ENCODE measurements around the gene TSEN34. TPM values are rescaled to one million over a fixed set of nuclear protein-coding genes. Genes with fewer than 3 reads are reported as not detected.
"Not testable (repeated sequence)": the region's sequence is repeated elsewhere in the genome, so short reads cannot be mapped to it uniquely, and the experiment has no call there.

The TSEN34 gene
- total RNA-seq, 1 experiment from 2014 or later: 194 TPM

- no TSS peak for BruUV-seq (replicated peaks)
- H3K4me3 ChIP-seq (ENCODE audit: low read depth in 2 of 2, low read length in 2 of 2): no peak overlapping the region
- no peak overlapping the region for H3K27ac ChIP-seq (ENCODE audit: low read length)
- intact Hi-C loops (cut with micrococcal nuclease; ENCODE audit: unreplicated experiment) (no loop called here), in situ Hi-C loops (cut with HindIII; ENCODE audit: low pct_unique_long_range_greater_than_20kb, low sequenced_read_pairs) (no loop called here)
- CTCF ChIA-PET: interaction anchor here (1.5 kb wide), 1 partner anchor 9 kb away, joined by 6 read pairs; the partner anchor contains the start of gene MBOAT7
- no peak for DNase-seq (ENCODE audit: low read depth, low spot score)
- TF ChIP-seq REST (IDR thresholded peaks at IDR 0.05; ENCODE audit: insufficient read depth in 1 of 2, low read depth in 2 of 2, low read length in 1 of 2) (no peak), TCF7L2 (IDR thresholded peaks at IDR 0.05; ENCODE audit: low read depth, low read length) (no peak), SIN3A (IDR thresholded peaks at IDR 0.05; ENCODE audit: borderline replicate concordance, insufficient read depth, low read depth, low read length) (no peak), CTCF (IDR thresholded peaks at IDR 0.05) (no peak), POLR2AphosphoS5 (IDR thresholded peaks at IDR 0.05; ENCODE audit: low read depth, low read length) (no peak)
- no peak for ATAC-seq
- H3K9me3 ChIP-seq (ENCODE audit: control insufficient read depth, insufficient read depth, low read depth, low read length): no peaks in the 10 kb centered on the region
- no peaks in the 10 kb centered on the region for H3K27me3 ChIP-seq (ENCODE audit: control insufficient read depth, insufficient read depth, low read length)
- no peaks in the 10 kb centered on the region for H3K4me1 ChIP-seq (ENCODE audit: control insufficient read depth, insufficient read depth, low read length)
- POLR2A ChIA-PET: no interaction called here
- no peaks in the 10 kb centered on the region; the same call in 1 of the 2 replicates for H3K36me3 ChIP-seq (ENCODE audit: control insufficient read depth, insufficient read depth, low read length)
Observed at GRCh38 chr19:54180691-54181091, 10.4 kb upstream of the TSEN34 start.

- H3K36me3 ChIP-seq (ENCODE audit: control insufficient read depth, insufficient read depth, low read length); H3K4me1 ChIP-seq (ENCODE audit: control insufficient read depth, insufficient read depth, low read length); BruUV-seq (replicated peaks); intact Hi-C loops (cut with micrococcal nuclease; ENCODE audit: unreplicated experiment); ATAC-seq; H3K27me3 ChIP-seq (ENCODE audit: control insufficient read depth, insufficient read depth, low read length); DNase-seq (ENCODE audit: low read depth, low spot score); CTCF ChIA-PET; H3K27ac ChIP-seq (ENCODE audit: low read length); H3K4me3 ChIP-seq (ENCODE audit: low read depth in 2 of 2, low read length in 2 of 2); in situ Hi-C loops (cut with HindIII; ENCODE audit: low pct_unique_long_range_greater_than_20kb, low sequenced_read_pairs); H3K9me3 ChIP-seq (ENCODE audit: control insufficient read depth, insufficient read depth, low read depth, low read length): not testable (repeated sequence)
- POLR2A ChIA-PET: interaction anchor here (0.7 kb wide), 1 partner anchor 12 kb away, joined by 6 read pairs; no protein-coding TSS in a partner anchor
Observed at GRCh38 chr19:54181894-54182293, 9.2 kb upstream of the TSEN34 start.

- no peak overlapping the region for H3K27ac ChIP-seq (ENCODE audit: low read length)
- in situ Hi-C loops (cut with HindIII; ENCODE audit: low pct_unique_long_range_greater_than_20kb, low sequenced_read_pairs) (no loop called here), intact Hi-C loops (cut with micrococcal nuclease; ENCODE audit: unreplicated experiment) (no loop called here)
- ATAC-seq: no peak
- BruUV-seq (replicated peaks): no TSS peak
- peaks cover 6% of the 10 kb centered on the region; the same call in 1 of the 2 replicates for H3K4me1 ChIP-seq (ENCODE audit: control insufficient read depth, insufficient read depth, low read length)
- no peaks in the 10 kb centered on the region for H3K27me3 ChIP-seq (ENCODE audit: control insufficient read depth, insufficient read depth, low read length)
- TF ChIP-seq CTCF (IDR thresholded peaks at IDR 0.05) (no peak), REST (IDR thresholded peaks at IDR 0.05; ENCODE audit: insufficient read depth in 1 of 2, low read depth in 2 of 2, low read length in 1 of 2) (no peak), POLR2AphosphoS5 (IDR thresholded peaks at IDR 0.05; ENCODE audit: low read depth, low read length) (no peak), TCF7L2 (IDR thresholded peaks at IDR 0.05; ENCODE audit: low read depth, low read length) (no peak), SIN3A (IDR thresholded peaks at IDR 0.05; ENCODE audit: borderline replicate concordance, insufficient read depth, low read depth, low read length) (no peak)
- no peaks in the 10 kb centered on the region; the same call in 1 of the 2 replicates for H3K36me3 ChIP-seq (ENCODE audit: control insufficient read depth, insufficient read depth, low read length)
- no peaks in the 10 kb centered on the region for H3K9me3 ChIP-seq (ENCODE audit: control insufficient read depth, insufficient read depth, low read depth, low read length)
- CTCF ChIA-PET: no interaction called here
- DNase-seq (ENCODE audit: low read depth, low spot score): no peak
- no peak overlapping the region for H3K4me3 ChIP-seq (ENCODE audit: low read depth in 2 of 2, low read length in 2 of 2)
- POLR2A ChIA-PET: no interaction called here
Observed at GRCh38 chr19:54183431-54183830, 7.7 kb upstream of the TSEN34 start.
